GM12892 (cell line): ENCODE measurements around the gene DTX1.

Source experiments
- POLR2A ChIP-seq: IDR thresholded peaks from 2 replicates; pipeline ENCODE4 v1.6.1; 2011; ENCODE audit warnings: low read depth, low read length, control low read depth
- POLR2AphosphoS5 ChIP-seq: IDR thresholded peaks from 2 replicates; pipeline ENCODE4 v1.6.1; 2011; ENCODE audit warnings: low read depth, low read length, control low read depth

- TF ChIP-seq POLR2A = no peak
- TF ChIP-seq POLR2AphosphoS5 = no peak
Measured at GRCh38 chr12:113040722-113041171, 15.8 kb upstream of the DTX1 start.
